ENCODE data around the gene PATJ. TPM values are rescaled to one million over a fixed set of nuclear protein-coding genes. Genes with fewer than 3 reads are reported as not detected.
"Not testable (repeated sequence)": the region's sequence is repeated elsewhere in the genome, so short reads cannot be mapped to it uniquely, and the experiment has no call there.

PATJ gene
- total RNA-seq, 1 experiment from 2014 or later, result 40.0 TPM

DNA sequence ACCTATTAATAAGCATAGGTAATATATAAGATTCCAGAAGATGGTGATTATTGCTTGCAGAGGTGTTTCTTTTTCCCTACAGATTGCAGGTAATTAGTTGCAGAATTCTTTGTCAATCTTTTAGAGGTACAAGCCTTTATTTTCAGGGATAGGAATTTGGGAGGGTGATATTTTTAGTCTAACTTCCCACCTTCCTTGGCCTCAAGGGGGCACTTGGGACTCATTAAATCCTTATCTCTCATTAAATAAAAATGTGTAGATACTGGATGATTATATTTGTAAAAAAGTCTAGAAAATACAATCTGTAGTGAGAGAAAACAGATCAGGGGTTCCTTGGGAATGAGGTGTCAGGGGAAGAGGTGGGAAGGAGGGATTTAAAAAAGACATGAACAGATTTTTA lies 179.2 kb downstream of the PATJ start:
- DNase-seq (ENCODE audit: low read depth), result no peak
- in situ Hi-C loops (cut with HindIII; ENCODE audit: low pct_unique_long_range_greater_than_20kb, low sequenced_read_pairs), result no loop called here

DNA sequence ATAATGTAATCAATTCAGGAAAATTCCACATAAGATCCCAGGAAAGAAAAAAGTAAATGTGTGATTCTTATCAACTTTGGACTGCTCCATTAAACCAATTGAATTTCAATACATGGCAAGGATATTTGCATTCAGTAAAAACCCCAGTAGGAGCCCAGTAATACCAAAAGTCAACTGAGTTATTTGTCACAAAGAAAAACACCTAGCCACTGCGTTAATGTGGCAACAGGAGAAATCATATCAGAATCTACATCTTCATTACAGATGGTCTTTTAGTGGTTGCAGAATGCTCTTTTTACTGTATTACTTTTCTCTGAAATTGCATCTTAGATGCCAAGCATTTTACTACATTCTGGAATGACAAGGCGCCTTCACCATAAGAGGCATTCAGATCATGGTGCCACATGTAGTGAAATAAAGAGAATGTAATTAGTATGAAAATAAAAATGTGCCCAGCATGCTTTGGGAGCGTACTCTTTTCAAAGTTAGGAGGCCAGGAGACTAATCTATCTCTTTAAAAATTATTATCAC lies 180.7 kb downstream of the PATJ start:
- in situ Hi-C loops (cut with HindIII; ENCODE audit: low pct_unique_long_range_greater_than_20kb, low sequenced_read_pairs), result no loop called here
- DNase-seq (ENCODE audit: low read depth), result no peak

- DNase-seq (ENCODE audit: low read depth), result no peak
- in situ Hi-C loops (cut with HindIII; ENCODE audit: low pct_unique_long_range_greater_than_20kb, low sequenced_read_pairs), result no loop called here
These were observed 183.5 kb downstream of the PATJ start for GRCh38 chr1:61925591-61926298.

DNA sequence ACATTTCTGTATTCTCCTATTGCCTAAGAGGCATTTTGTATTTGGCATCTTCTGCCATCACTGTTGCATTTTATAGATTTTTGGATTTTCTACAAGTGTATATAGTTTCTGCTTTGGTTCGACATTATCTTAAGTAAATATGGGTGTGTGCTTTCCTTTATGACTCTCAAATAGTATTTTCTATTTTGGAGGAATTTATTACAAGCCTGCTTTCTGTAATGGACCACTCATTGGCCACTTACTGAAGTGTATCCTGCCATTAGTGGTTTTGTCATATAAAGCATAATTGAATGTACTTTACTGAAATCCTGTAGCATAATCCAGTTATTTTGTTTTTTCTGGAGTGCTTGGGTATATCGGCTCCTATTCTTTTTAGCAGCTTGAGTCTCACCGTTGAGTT lies 184.3 kb downstream of the PATJ start:
- in situ Hi-C loops (cut with HindIII; ENCODE audit: low pct_unique_long_range_greater_than_20kb, low sequenced_read_pairs), result no loop called here
- no peak for DNase-seq (ENCODE audit: low read depth)

- no peak for DNase-seq (ENCODE audit: low read depth)
- in situ Hi-C loops (cut with HindIII; ENCODE audit: low pct_unique_long_range_greater_than_20kb, low sequenced_read_pairs), result no loop called here
These were observed 187.9 kb downstream of the PATJ start for GRCh38 chr1:61930116-61930645.

- no peak for DNase-seq (ENCODE audit: low read depth)
- in situ Hi-C loops (cut with HindIII; ENCODE audit: low pct_unique_long_range_greater_than_20kb, low sequenced_read_pairs), result no loop called here
These were observed 189.5 kb downstream of the PATJ start for GRCh38 chr1:61931587-61932279.

- DNase-seq (ENCODE audit: low read depth), result no peak
- in situ Hi-C loops (cut with HindIII; ENCODE audit: low pct_unique_long_range_greater_than_20kb, low sequenced_read_pairs), result no loop called here
These were observed 193.2 kb downstream of the PATJ start for GRCh38 chr1:61935516-61935915.

- no peak for DNase-seq (ENCODE audit: low read depth)
- in situ Hi-C loops (cut with HindIII; ENCODE audit: low pct_unique_long_range_greater_than_20kb, low sequenced_read_pairs), result no loop called here
These were observed 194.6 kb downstream of the PATJ start for GRCh38 chr1:61936839-61937238.

DNA sequence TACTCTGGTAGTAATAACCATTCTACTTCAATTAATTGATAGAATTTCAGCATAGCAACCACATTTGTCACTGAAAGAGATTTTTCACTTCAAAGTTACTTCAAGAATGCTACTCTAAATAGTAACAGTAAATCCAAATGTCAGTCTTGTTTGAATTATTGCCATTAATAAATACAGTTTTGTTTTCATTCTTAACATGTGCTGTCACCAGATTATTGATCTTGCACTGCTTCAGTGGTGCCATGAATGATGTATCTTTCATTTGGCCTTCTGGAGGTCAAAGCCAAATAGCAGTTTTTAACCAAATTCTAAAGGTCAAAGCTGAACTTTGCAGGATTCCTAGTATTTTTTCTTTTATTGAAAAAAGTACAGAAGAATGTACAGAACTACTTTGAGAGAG lies 199.5 kb downstream of the PATJ start:
- no peak for DNase-seq (ENCODE audit: low read depth)
- in situ Hi-C loops (cut with HindIII; ENCODE audit: low pct_unique_long_range_greater_than_20kb, low sequenced_read_pairs), result no loop called here

- in situ Hi-C loops (cut with HindIII; ENCODE audit: low pct_unique_long_range_greater_than_20kb, low sequenced_read_pairs), result no loop called here
- no peak for DNase-seq (ENCODE audit: low read depth)
These were observed 200.6 kb downstream of the PATJ start for GRCh38 chr1:61942856-61943255.

GRCh38 chr1:61948685-61949084 lies 206.4 kb downstream of the PATJ start:
- not testable (repeated sequence) for DNase-seq (ENCODE audit: low read depth)

DNA sequence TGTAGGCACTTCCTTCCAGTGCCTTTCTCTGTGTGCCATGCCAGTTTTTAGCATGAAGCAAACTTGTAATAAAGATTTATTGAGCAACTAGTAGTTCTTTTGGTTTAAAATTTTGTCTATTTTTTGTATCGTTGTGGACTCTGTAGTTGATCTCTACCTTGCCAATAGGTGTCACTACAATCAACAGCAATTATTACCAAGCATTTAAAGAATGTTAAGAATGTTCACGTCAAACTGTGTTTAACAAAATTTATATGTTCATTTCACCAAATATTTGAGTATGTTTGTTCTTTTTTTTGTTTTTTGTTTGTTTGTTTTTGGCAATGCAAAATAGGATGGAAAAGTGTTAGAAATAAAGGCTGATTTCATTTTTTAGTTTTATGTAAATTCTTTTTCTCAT lies 208.1 kb downstream of the PATJ start:
- DNase-seq (ENCODE audit: low read depth), result peak; percentile 20
- in situ Hi-C loops (cut with HindIII; ENCODE audit: low pct_unique_long_range_greater_than_20kb, low sequenced_read_pairs), result no loop called here

More at GRCh38 chr1:61948685-61949084, 206.4 kb downstream of the PATJ start:
- in situ Hi-C loops (cut with HindIII; ENCODE audit: low pct_unique_long_range_greater_than_20kb, low sequenced_read_pairs), result not testable (repeated sequence)

DNA sequence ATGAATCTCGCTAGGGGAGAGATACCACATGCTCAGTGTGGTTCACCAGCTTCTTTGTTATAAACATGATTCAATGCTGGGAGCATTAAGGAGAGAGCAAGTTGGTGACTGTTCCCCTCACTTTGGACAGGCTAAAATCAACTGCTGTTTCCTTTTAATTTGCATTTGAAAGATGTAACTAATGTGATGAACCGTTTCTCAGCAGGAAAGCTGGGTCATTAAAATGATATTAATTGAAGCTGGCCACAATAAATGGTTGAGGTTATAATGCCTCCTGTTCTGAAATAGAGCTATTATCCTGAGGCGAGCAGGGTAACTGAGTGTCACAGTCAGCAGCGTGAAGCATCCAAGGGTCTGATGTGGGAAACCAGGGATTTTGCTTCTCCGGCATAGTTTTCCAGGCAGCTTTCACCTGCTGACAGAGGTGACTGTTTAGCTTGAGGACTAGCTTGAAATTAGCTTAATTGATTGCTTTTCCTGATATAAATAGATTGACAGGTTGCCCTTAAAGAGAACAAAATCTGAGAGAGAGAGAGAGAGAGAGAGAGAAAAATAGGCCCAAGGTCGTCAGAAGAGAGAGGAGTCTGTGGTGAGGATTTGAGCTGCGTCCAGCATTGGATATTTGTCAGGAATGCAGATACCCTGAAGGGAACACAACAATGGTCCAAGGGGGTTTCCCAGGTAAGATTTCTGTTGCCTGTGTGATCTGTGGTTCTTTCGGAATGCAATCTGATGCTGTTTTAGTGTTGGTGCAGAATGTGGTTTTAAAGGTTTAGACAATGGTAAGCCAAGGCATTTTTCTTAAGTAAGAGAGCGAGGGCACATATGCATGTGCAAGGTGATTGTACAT lies 209.7 kb downstream of the PATJ start:
- DNase-seq (ENCODE audit: low read depth), result peak; percentile 58
- in situ Hi-C loops (cut with HindIII; ENCODE audit: low pct_unique_long_range_greater_than_20kb, low sequenced_read_pairs), result no loop called here

- in situ Hi-C loops (cut with HindIII; ENCODE audit: low pct_unique_long_range_greater_than_20kb, low sequenced_read_pairs), result no loop called here
- no peak for DNase-seq (ENCODE audit: low read depth)
These were observed 210.4 kb downstream of the PATJ start for GRCh38 chr1:61952675-61953074.

- no peak for DNase-seq (ENCODE audit: low read depth)
- in situ Hi-C loops (cut with HindIII; ENCODE audit: low pct_unique_long_range_greater_than_20kb, low sequenced_read_pairs), result no loop called here
These were observed 211.0 kb downstream of the PATJ start for GRCh38 chr1:61953076-61953789.

- no peak for DNase-seq (ENCODE audit: low read depth)
- in situ Hi-C loops (cut with HindIII; ENCODE audit: low pct_unique_long_range_greater_than_20kb, low sequenced_read_pairs), result no loop called here
These were observed 211.5 kb downstream of the PATJ start for GRCh38 chr1:61953790-61954150.

DNA sequence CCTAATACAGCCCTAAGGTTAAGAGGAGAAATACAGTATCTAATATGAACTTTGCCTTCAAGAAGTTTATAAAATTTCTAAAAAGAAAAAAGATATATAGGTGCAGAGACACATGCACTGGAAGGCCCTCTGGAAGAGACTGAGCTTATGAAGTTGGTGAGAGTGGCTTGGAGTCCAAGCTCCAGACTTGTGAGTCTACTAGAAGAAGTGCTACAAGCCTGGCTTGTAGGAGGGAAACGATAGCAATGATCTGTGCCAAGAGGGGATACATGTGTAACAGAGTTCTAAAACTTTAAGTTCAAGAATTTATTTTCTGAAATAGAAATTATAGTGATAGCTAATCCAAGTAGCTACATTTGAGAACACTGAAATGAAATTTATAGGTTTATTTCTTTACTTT lies 213.0 kb downstream of the PATJ start:
- in situ Hi-C loops (cut with HindIII; ENCODE audit: low pct_unique_long_range_greater_than_20kb, low sequenced_read_pairs), result no loop called here
- no peak for DNase-seq (ENCODE audit: low read depth)

GRCh38 chr1:61956016-61956645 lies 213.9 kb downstream of the PATJ start:
- in situ Hi-C loops (cut with HindIII; ENCODE audit: low pct_unique_long_range_greater_than_20kb, low sequenced_read_pairs), result no loop called here

More at GRCh38 chr1:61956016-61956645, 213.9 kb downstream of the PATJ start:
- DNase-seq (ENCODE audit: low read depth), result no peak

Data from Caki2 (cell line).